HG03469 (cell line): ENCODE measurements around the gene MAML1.
A peak's percentile ranks its signal among the peaks of the same experiment; 100 is the strongest.

Source experiments
- ATAC-seq: cut with Tn5 transposase; IDR thresholded peaks from one replicate; pipeline ENCODE4 v1.9.1; 2021; ENCODE audit warnings: mild to moderate bottlenecking, moderate library complexity, moderate number of reproducible peaks; ENCODE audit not compliant: unreplicated experiment

Gene MAML1

DNA sequence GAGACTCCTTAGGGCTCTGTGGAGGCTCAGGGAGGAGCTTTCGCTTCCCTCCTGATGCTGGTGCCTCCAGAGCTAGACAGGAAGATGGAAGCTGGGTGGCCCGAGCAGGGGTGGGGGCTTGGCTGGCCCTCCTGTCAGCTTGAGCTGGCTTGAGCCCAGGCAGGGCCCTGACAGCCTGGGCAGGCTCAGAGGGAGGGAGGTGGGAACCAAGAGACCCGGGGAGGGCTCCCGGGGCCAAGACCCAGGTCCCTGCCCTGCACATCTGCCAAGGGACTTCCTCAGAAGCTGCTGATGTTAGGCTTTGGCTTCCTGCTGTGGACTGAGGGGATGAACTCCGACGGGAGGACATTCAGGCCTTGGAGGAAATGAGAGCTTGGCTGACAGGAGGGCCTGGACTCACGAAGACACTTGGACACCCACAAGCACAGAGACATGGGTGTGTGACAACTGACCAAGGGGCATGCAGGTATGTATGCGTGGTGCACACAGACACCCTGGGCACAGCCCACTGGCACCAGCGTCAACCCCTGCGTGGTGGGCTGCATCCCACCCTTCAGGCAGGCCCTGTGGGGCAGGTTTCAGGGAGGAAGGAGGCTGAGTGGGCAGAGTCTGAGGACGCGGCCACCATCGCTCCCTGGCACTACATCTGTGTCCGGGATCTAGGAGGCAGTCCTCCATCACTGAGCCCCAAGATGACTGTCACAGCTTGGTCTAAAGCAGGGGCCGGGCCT lies 59.4 kb downstream of the MAML1 start:
- ATAC-seq = no peak

- no peak for ATAC-seq
Measured at GRCh38 chr5:179792612-179793467, 60.2 kb downstream of the MAML1 start.

DNA sequence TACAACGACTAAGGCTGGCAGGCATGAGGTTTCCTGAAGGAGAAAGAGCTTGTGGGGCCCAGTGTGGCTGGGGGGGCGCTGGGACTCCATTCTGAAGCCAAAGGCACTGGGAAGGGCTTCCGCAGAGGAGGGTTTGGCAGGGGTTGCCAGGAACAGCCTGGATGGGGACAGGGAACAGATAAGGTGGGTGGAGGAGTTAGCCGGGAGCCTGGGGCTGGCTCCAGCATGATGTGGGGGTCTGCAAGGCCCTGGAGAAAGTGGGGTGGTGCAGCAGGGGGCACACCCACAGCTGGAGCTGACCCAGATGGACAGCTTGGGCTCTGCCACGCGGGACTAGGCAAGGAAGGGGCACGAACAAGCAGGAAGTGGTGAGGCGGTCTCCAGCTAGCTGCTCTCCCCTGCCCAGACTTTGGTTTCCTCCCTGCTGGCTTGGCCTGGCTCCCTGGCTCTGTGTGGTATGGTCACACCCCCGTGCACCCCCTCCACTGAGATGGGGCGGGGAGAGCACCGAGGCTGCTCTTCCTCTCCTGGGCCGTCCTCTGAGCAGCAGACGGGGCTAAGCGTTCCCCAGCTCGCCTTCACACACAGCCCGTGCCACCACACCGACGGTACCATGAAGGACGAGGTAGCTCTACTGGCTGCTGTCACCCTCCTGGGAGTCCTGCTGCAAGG lies 61.0 kb downstream of the MAML1 start, which contains the start of gene LTC4S:
Gene LTC4S, plus strand, starts transcription at position 519 of the 672 bp plus-strand sequence. Its CDS starts 95 bp downstream, at position 614.
- no peak for ATAC-seq

- ATAC-seq = no peak
Measured at GRCh38 chr5:179794171-179794570, 61.5 kb downstream of the MAML1 start.

DNA sequence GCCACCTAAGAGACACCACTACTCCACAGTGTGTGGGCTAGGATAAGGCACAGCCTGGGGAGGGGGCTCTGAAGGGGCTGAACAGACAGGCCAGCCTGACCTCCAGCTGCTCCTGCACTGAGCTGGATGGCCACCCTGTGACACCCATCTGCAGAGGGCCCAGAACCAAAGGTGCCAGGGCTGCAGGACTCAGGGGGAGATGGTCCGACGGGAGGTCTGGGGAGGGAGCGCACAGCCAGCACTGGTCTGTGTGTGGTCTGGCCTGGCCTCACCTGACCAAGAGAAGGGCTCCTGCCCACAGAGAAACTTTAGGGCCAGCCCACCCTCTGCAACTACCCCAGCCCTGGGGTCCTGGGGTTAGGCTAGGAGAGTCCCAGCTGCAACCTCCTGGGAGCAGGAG lies 62.0 kb downstream of the MAML1 start:
- ATAC-seq = no peak

GRCh38 chr5:179795049-179795862 lies 62.6 kb downstream of the MAML1 start:
- no peak for ATAC-seq

GRCh38 chr5:179795863-179796833 lies 63.5 kb downstream of the MAML1 start:
- ATAC-seq = peak; percentile 49

DNA sequence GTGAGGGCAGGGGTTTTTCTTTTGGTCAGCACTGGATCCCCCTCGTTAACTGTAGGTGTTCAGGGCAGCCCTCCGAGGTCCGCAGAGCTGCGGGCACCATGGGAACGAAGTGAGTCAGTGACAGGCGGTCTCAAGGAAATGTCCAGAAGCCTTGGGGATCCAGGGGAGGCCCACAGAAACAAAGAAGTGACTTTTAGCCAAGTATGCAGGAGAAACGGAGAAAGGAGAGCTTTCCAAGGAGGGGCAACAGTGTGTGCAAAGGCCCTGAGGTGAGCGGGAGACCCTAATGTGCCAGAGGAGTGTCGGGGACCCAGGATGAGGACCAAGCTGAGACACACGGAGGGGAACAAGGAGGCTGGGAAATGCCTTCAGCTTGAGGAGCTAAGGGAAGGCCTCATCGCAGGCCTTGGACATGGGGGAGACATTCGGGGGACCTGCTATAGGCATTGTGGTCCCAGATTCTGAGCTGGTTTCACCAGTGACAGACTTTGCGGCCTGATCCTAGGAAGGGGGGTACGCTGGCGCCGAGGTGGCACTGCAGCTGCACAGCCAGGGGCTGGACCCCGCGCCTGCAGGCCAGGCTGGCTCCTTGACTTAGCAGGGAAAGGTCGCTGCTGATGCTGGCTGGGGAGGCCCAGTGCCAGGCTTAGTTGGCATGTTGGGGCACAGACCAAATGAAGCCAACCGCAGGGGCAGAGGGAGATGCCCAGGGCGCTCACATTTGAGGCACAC lies 64.4 kb downstream of the MAML1 start:
- ATAC-seq = no peak

DNA sequence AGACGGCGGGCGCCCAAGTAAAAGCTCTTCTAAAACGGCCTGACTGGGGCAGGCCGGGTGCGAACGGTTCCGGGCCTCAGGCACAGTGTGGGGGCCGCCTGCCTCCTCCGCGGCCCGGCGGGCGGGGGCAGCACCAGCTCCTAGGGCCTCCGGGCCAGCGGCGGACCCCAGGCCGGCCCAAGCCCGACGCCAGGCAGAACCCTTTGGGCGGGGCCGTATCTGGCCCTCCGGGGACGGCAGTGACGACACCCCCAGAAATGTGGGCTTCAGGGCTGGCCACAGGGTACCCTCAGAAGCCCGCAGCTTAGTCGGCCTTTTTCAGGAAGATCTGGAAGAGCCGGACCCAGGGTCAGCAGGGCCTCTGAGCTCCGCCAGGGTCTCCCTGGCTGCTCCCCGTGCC lies 65.1 kb downstream of the MAML1 start:
- ATAC-seq = no peak

DNA sequence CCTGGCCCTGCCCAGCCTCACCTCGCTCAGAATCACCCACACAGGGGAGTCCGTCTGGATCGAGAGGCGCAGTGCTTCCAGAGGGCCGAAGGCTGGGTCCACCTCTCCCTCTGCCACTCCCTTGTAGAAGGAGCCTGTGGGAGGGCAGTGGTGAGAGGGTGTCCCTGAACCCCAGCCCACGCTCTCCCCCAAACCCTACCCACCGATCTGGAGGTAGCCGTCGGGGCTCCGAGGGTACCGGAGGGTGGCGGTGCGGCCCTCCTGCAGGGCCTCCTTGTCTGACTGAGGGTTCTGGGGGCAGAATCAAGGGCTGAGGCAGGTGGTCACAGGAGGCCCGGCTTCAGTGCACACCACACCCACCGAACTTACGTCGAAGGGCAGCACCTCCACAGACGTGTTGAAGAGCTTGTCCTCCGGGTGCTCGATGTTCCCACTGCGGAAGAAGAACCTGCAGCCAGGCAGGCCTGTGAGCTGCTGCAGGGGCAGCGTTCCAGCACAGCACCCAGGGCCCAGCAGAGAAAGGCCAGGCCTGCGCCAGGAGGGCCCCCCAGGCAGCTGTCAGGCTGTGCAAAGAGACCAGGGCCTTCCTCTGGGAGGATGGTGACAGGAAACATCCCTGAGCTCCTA lies 65.6 kb downstream of the MAML1 start:
- ATAC-seq = no peak

GRCh38 chr5:179798771-179799643 lies 66.4 kb downstream of the MAML1 start:
- no peak for ATAC-seq

DNA sequence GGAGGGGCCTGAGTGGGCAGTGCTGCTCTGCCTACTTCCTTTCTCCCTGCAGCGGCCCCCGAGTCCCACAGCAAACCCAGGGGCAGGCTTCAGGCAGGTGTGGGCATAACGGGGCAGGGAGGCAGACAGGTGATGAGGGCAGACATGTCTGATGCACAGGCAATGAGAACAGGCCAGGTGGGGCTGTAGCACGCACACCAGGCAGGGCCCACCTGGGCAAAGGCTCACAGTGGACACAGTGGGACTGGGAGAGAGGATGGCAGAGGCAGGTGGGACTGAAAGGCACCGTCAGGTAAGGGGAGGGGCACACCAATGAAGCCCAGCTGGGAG lies 67.0 kb downstream of the MAML1 start:
- ATAC-seq = no peak

DNA sequence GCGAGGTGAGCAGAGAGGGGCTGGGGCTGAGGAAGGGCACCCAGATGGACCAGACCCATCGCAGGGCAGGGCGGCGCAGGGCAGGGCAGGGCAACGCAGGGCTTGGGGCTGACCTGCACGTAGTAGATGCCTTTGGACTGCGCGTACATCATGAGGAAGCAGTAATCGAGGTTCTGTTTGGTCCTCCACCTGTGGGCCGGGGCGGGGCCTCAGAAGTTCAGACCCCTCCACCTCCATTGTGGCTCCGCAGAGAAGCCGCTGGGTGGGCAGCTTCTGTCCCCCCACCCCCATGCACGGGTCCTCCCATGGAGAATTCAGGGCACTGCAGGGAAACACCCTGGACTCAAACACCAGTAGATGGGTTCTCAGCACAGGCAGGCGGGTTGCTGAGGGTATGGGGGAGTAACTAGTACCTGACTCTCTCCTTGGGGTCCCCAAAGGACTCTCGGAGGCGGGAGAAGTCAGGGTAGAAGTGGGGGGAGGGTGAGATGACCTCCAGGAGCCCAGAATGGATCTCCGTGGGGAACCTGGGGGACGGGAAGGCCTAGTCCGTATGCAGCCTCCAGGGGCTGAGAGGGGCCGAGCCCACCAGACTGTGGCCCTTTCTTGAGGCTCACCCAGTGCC lies 67.6 kb downstream of the MAML1 start:
- no peak for ATAC-seq

DNA sequence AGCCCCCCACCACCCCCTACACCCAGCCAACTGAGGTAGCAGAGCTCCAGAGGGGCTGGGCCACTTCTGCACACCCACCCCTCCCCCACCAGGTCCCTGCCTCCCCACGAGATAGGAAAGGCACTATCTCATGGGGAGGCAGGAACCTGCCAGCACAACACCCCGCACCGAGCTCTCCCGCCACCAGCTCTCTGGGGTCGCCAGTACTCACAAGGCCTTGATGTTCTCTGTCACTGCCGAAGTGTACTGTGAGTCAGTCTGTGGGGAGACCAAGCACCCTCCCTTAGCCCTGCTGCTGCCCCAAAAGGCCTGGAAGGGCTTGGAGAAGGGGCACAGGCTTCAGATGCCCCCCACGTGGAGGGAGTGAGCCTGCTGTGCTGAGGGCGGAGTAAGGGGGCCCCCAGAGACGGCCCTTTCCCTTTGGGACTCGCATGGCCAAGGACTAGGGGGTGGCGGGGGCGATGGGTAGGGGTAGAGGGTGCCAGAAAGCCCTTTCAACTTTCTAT lies 68.1 kb downstream of the MAML1 start:
- no peak for ATAC-seq

- ATAC-seq = no peak
Measured at GRCh38 chr5:179801304-179802206, 68.9 kb downstream of the MAML1 start.
